H1 (cell line): ENCODE measurements around the gene IFT122. TPM values are rescaled to one million over a fixed set of nuclear protein-coding genes. Genes with fewer than 3 reads are reported as not detected.

Experiments used
- BRCA1 ChIP-seq: IDR thresholded peaks from 2 replicates; pipeline ENCODE4 v1.6.1; 2012; ENCODE audit warnings: low read depth, low read length, improper control_type of control experiment
- CHD1 ChIP-seq: IDR thresholded peaks from 2 replicates; pipeline ENCODE4 v1.6.1; 2012; ENCODE audit warnings: low read depth, low read length, improper control_type of control experiment
- JUND ChIP-seq: IDR thresholded peaks from 2 replicates; pipeline ENCODE4 v1.6.1; 2011; ENCODE audit warnings: mild to moderate bottlenecking, improper control_type of control experiment, low read length
- KDM1A ChIP-seq: fragments of 200-600, 300-600 bp; sonication (generic); IDR thresholded peaks from 2 replicates; pipeline ENCODE4 v1.7.1; 2016; ENCODE audit warnings: mild to moderate bottlenecking, low read length, borderline replicate concordance
- RAD21 ChIP-seq, 2 experiments: IDR thresholded peaks in 1 of 2; conservative IDR thresholded peaks in 1 of 2; 2 replicates each; pipeline ENCODE4 v1.6.1; 2011; ENCODE audit warnings: low read depth in 2 of 2, low read length in 2 of 2, improper control_type of control experiment in 1 of 2, inconsistent platforms in 1 of 2, mild to moderate bottlenecking in 1 of 2, moderate library complexity in 1 of 2
- TAF7 ChIP-seq: optimal IDR thresholded peaks from 2 replicates; pipeline ENCODE3; 2011; ENCODE audit warnings: low read depth, mild to moderate bottlenecking, inconsistent platforms, low read length, moderate library complexity, borderline replicate concordance
- TBP ChIP-seq: IDR thresholded peaks from 2 replicates; pipeline ENCODE4 v1.6.1; 2011; ENCODE audit warnings: low read depth, low read length, improper control_type of control experiment
- polyA plus RNA-seq, 7 experiments: library from polyadenylated mRNA; depleted of rRNA in 3 of 7; stranded (reverse) in 5 of 7; unstranded in 2 of 7; fragments of >200 nt in 5 of 7; fragments of 200-250 nt in 2 of 7; gene quantifications; 1 replicate in 5 of 7; 2 replicates in 1 of 7; 4 replicates in 1 of 7; pipeline versions ENCODE4 v1.2.1 to v1.2.3, GENCODE V29; 2011 to 2013; ENCODE audit warnings: missing spikeins in 2 of 7, mixed read lengths in 2 of 7
- total RNA-seq: library from RNA; stranded (reverse); fragmentation: NEBNext Ultra II Directional; extraction: Animal tissue kit (Norgen Biotek cat#: 25700); gene quantifications from 2 replicates; pipeline ENCODE4 v1.2.1, GENCODE V29; 2021

The IFT122 gene
- total and polyA plus RNA-seq, 2 of the 8 experiments (the other 6 are each of a cell fraction or from before 2014, with no cell fraction given), result 23.7 to 25.1 TPM

- TF ChIP-seq TAF7, result no peak
- TF ChIP-seq RAD21 (IDR thresholded peaks at IDR 0.05 in 1 of 2, conservative IDR thresholded peaks at IDR 0.05 in 1 of 2; ENCODE audit: low read depth in 2 of 2, low read length in 2 of 2), result no peak
- no peak for TF ChIP-seq TBP
- TF ChIP-seq KDM1A, result no peak
- no peak for TF ChIP-seq JUND
- TF ChIP-seq BRCA1, result no peak
- no peak for TF ChIP-seq CHD1
Observed at GRCh38 chr3:129503471-129504291, 63.7 kb downstream of the IFT122 start (continued).
